Activated effector memory CD4-positive, alpha-beta T cell treated with Interleukin-2 at 50 U/mL for 16 hours (primary cell): ENCODE data around the gene RSPH9.

Experiments used
- DNase-seq: peaks from one replicate; pipeline ENCODE4 v3.0.0-alpha.2; 2020

The RSPH9 gene

DNA sequence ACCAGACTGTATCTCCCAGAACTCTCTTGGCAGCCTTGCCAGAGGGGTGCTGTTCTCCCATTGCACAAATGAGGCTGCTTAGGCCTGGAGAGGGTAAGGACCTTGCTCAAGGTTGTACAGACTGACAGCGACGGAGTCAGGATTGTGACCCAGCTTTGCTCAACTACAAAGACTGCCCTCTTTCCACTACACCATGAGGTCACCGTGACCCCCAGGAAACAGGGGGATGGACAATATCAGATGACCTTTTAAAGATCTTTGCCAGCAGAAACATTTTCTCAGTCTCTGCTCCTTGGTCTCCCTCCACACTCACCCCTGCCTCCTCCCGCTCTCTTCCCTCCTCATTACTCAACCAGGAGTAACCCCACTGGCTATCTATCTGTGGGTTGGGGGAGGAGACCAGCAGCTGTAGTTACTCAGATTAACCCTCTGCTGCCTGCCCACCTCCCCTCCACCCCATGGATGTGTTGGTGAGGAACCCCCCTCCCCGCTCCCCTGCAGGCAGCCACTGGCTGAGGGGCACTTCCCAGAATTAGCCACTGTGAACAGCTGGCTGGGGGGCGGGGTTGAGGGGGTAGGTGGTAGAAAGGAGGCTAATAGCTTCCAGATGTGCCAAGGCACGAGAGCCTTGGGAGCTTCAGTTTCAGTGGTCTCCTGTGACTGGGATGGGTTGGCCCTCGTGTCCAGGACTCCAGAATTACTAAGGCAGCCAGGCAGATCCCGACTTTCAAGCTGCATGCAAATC lies 69.6 kb downstream of the RSPH9 start:
- DNase-seq = no peak

DNA sequence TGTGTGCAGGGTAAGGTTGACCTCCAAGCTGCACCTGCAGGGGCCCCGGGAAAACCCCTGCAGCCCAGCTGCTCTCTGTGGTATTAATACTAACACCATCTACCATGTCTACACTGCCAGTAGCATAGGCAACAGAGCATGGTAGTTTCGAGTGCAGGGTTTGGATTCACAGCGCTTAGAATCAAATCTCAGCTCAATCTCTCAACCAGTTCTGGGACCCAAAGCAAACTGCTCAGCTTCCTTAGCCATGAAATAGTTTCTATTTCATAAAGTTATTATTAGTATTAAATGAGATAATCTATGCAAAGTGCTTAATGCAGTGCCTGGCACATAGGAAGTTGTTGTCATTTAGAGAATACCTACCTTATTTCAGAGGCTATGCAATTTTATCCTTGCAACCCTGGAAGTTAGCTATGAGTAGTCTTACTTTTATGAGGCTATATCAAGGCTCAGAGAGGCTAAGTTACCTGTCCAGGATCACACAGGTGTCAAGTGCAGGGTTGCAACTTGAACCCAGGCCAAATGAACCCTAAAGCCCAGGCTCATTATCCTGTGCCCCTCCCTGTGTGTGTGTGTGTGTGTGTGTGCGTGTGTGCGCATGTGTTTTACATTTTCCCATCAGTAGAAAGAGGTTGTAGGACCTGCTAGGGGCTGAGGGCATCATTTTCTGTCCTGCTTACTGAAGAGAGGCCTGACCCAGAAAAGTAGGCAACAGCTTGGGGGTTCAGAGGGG lies 70.4 kb downstream of the RSPH9 start:
- no peak for DNase-seq

DNA sequence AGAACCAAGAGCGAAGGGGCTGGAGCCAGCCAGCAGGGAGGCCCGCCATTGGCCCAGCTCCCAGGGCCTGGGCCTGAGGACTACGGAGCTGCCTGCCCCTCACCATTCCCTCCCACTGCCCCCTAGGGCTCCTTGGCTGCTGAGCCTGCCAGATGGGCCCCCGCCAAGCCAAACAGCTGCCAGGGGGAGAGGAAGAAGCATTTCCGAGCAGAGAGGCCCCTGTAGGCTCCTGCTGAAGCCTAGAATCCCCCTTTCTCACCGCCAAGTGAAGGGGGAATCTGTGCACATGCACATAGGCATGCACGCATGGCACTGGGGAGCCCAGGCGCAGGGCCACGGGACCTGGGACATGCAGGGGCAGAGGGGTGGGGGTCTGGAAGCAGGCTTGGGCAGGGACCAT lies 71.3 kb downstream of the RSPH9 start:
- no peak for DNase-seq

DNA sequence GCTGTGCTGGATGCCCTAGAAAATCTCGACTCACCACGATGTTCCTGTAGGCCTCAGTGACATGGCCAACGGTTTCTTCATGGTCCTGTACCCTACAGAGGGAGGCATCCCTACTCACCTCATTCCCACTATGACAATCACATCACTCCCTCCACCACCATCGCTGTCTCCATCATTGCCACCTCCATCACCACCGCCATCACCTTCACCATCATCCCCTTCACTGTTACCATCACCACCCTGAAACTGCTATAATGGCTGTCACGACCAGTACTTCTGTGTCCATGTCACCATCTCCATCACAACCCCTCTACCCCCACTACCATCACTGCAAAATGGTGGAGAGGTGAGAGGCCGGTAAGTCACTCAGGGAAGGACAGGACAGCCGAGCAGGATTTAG lies 72.6 kb downstream of the RSPH9 start:
- no peak for DNase-seq

DNA sequence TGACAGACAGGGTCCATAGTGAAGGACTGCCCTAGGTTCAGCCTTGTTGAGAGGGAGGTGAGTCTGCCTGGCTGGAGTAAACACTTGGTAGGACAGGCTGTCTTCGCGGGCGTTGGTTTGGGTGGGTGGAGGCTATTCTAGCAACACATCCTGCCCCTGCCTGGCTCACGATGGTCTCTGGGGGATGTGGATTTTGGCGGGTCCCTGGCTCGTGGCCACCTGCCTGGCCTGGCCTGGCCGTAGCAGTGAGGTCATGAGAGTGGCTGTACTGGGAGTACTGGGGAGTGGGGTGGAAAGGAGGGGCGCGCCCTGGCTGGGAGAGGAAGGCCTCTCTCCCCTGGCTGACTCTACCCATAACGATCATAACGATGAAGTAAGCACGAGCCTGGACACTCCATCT lies 73.0 kb downstream of the RSPH9 start:
- no peak for DNase-seq

DNA sequence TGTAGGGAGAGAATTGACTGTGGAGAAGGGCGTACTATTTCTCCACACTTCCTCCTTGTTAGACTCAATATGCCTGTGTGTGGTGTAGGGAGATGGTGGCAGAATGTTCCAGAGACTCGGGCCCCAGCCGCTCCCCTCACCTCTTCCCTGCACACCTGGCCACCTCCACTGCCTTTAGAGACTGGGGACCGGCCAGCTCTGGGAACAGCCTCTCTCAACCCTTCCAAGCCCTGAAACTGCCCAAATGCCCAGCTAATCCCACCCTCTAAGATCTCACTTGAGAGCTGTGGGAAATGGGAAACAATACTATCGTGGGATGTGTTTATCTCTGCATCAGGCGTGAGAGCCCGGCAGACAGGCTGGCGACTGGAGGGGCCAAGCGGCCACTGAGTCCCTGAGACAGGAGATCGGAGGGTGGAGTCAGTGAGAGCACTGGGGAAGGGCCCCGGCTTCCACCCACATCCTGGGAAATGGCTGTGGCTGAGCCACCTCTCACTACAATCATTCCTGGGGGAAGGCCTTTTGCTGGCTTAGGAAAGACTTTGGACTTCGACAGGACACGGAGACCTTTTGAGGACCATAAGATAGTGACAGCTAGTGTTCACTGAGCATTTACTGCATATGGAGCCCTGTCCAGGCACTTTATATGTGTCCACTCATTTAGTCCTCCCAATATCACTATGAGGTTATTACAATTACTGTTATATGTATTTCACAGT lies 73.7 kb downstream of the RSPH9 start:
- no peak for DNase-seq

DNA sequence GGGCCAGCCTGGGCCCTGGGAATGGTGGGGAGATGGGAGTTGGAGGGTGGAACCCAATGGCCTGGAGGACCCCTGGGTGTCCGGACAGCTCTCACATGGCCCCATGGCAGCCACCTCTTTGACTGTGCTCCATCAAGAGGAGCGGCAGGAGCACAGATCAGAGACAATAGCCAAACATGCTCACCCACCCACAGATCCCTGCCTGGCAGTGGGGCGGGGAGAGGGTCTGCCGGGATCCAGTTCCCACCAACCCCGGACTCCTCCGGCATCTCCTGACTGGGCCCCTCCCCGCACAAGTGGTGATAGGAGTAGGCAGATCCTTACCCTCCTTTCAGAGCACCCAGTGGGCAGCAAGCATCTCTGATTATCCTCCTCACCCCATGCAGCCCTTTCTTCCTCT lies 74.7 kb downstream of the RSPH9 start:
- DNase-seq = no peak

DNA sequence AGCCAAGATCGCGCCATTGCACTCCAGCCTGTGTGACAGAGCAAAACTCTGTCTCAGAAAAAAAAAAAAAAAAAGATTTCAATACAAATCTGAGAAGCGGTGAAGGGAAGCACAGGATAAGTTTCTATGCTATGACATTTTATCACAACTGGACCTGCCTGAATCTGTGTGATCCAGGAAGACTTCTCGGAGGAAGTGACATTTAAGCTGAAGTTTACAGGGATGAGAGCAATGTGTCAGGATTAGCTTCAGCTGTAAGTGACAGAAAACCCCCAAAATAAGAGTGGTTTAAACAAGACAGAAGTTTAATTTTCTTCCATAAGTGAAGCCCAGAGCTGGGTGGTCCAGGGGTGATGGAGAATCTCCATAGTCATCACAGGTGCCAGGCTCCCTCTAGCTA lies 76.2 kb downstream of the RSPH9 start:
- no peak for DNase-seq
